ENCODE results near the gene RAB5IF. TPM values are rescaled to one million over a fixed set of nuclear protein-coding genes. Genes with fewer than 3 reads are reported as not detected.
A peak's percentile ranks its signal among the peaks of the same experiment; 100 is the strongest.

The RAB5IF gene
- total and polyA plus RNA-seq, 10 donors: 67.8 to 131 (median 96.4) TPM

- no peak for DNase-seq
- Histone ChIP-seq H3K27me3 (replicated peaks in 1 of 7) (peaks cover 0 to 11% (median 0%) of the 10 kb centered on the region in 7 donors), H3K9me3 (no peaks in the 10 kb centered on the region), H3K4me3 (no peak overlapping the region), H3K4me1 (peaks cover 10 to 57% (median 40%) of the 10 kb centered on the region in 6 donors), H3K27ac (peak overlapping the region in 5 of 8 donors; percentile 93 to 97 (median 96)), H3K36me3 (peaks cover 4 to 37% (median 22%) of the 10 kb centered on the region in 6 donors)
- intact Hi-C loops (cut with DNase I; ENCODE audit: low total_unique reads): no loop called here
- TF ChIP-seq POLR2A (IDR thresholded peaks at IDR 0.05): no peak
- no peak for TF ChIP-seq CTCF (IDR thresholded peaks at IDR 0.05 in 8 of 11, conservative IDR thresholded peaks at IDR 0.05 in 3 of 11)
- TF ChIP-seq POLR2AphosphoS5 (IDR thresholded peaks at IDR 0.05): no peak
- WGBS, 5 donors: 52 to 79% (median 71%) methylated on average over 1 of the region's 1 CpG
Measured at GRCh38 chr20:36576081-36576445, 29.5 kb upstream of the RAB5IF start.

GRCh38 chr20:36578356-36579041 lies 27.1 kb upstream of the RAB5IF start:
- Histone ChIP-seq H3K27me3 (replicated peaks in 1 of 7) (peaks cover 0 to 4% (median 0%) of the 10 kb centered on the region in 7 donors), H3K36me3 (peaks cover 4 to 61% (median 39%) of the 10 kb centered on the region in 6 donors), H3K9me3 (no peaks in the 10 kb centered on the region), H3K4me3 (no peak overlapping the region), H3K27ac (no peak overlapping the region), H3K4me1 (peaks cover 10 to 40% (median 23%) of the 10 kb centered on the region in 6 donors)
- TF ChIP-seq POLR2A (IDR thresholded peaks at IDR 0.05): no peak
- peak in 1 of 3 donors; percentile 17 for TF ChIP-seq POLR2AphosphoS5 (IDR thresholded peaks at IDR 0.05)
- WGBS, 5 donors: 88 to 98% (median 95%) methylated on average over 15 of the region's 15 CpGs
- no peak for DNase-seq
- intact Hi-C loops (cut with DNase I; ENCODE audit: low total_unique reads): no loop called here

GRCh38 chr20:36579996-36580545 lies 25.5 kb upstream of the RAB5IF start:
- WGBS, 5 donors: 84 to 98% (median 91%) methylated on average over 2 of the region's 2 CpGs

GRCh38 chr20:36582322-36582721 lies 23.3 kb upstream of the RAB5IF start:
- H3K27ac ChIP-seq: peak overlapping the region in 1 of 8 donors; percentile 8
- WGBS, 5 donors: 70 to 79% (median 78%) methylated on average over 4 of the region's 4 CpGs
- H3K4me3 ChIP-seq: no peak overlapping the region
- H3K27me3 ChIP-seq (replicated peaks in 1 of 7): no peaks in the 10 kb centered on the region
- TF ChIP-seq POLR2A (IDR thresholded peaks at IDR 0.05) (no peak), POLR2AphosphoS5 (IDR thresholded peaks at IDR 0.05) (no peak), CTCF (IDR thresholded peaks at IDR 0.05 in 8 of 11, conservative IDR thresholded peaks at IDR 0.05 in 3 of 11) (no peak)
- DNase-seq: no peak
- intact Hi-C loops (cut with DNase I; ENCODE audit: low total_unique reads): no loop called here
- no peaks in the 10 kb centered on the region for H3K9me3 ChIP-seq
- peaks cover 4 to 94% (median 48%) of the 10 kb centered on the region in 6 donors for H3K36me3 ChIP-seq
- peaks cover 0 to 20% (median 0%) of the 10 kb centered on the region in 6 donors for H3K4me1 ChIP-seq

More at GRCh38 chr20:36579996-36580545, 25.5 kb upstream of the RAB5IF start:
- H3K27ac ChIP-seq: no peak overlapping the region
- H3K4me1 ChIP-seq: peaks cover 7 to 32% (median 16%) of the 10 kb centered on the region in 6 donors
- no peak for TF ChIP-seq POLR2AphosphoS5 (IDR thresholded peaks at IDR 0.05)
- no peak for TF ChIP-seq CTCF (IDR thresholded peaks at IDR 0.05 in 8 of 11, conservative IDR thresholded peaks at IDR 0.05 in 3 of 11)
- TF ChIP-seq POLR2A (IDR thresholded peaks at IDR 0.05): no peak
- no peak overlapping the region for H3K4me3 ChIP-seq
- H3K27me3 ChIP-seq (replicated peaks in 1 of 7): no peaks in the 10 kb centered on the region
- peaks cover 4 to 77% (median 45%) of the 10 kb centered on the region in 6 donors for H3K36me3 ChIP-seq
- no peak for DNase-seq
- no peaks in the 10 kb centered on the region for H3K9me3 ChIP-seq
- intact Hi-C loops (cut with DNase I; ENCODE audit: low total_unique reads): no loop called here

Data from spleen (tissue), 11 donors.